Hematopoietic multipotent progenitor cell treated with erythropoietin and hydrocortisone succinate and interleukin-3 and kit ligand, for 17 days (in vitro differentiated cells): Measurements from ENCODE around the gene LY6G6F.

Experiments used
- DNase-seq: peaks from one replicate; pipeline ENCODE4 v3.0.0-alpha.2; 2015; ENCODE audit warnings: low spot score

Gene LY6G6F

GRCh38 chr6:31676904-31677303 is 29.8 kb upstream of the LY6G6F start:
- no peak for DNase-seq

GRCh38 chr6:31677955-31678354 is 28.7 kb upstream of the LY6G6F start:
- no peak for DNase-seq

- DNase-seq = peak; percentile 80
Measured at GRCh38 chr6:31680226-31681134, 26.2 kb upstream of the LY6G6F start, which contains the start of gene LY6G5C. TSS of gene LY6G5C (minus strand) at chr6:31681067. CDS start at chr6:31680373, 694 bp downstream.

DNA sequence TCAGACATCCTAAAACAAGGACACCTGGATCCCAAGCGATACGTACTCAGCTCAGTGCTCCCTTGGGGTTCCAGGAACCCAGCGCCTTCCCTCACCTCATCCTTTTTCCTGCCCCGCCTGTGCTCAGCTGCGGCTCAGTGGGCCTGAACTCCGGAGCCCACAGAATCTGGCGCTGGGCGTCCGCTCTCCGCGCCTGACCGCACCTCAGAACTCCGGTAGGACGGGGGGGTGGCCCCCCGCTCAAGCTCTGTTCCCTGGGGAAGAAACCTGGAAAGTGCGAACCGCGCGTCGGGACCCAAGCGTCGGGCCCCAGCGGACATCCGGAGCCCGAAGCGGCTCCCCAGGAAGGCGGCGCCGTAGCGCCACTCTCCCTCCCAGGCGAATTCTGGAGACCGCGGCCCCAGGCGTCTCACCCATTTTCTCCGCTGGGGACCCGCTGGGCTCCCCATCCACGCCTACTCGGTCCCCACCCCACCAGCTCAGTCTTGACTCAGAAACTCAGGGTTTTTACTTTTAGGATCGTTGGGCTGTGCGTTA is 25.5 kb upstream of the LY6G6F start:
- no peak for DNase-seq

DNA sequence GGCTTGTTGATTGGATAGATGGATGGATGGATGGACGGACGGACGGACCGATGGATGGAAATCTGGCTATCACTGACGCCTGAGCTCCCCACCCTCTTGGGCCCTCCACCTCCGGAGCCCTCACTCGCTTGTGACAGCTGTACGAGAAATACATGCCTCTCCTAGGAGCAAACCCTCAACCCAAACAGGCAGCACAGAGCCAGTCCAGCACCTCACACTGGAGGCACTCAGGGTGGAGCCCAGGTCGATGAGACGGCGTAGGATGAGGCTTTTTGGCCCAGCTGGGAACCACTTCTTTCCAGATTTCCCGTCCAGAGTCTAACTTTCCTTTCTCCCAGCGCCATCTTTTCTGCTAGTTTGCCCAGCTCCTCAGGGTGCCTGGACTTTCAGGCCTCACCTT is 23.1 kb upstream of the LY6G6F start:
- DNase-seq = no peak

DNA sequence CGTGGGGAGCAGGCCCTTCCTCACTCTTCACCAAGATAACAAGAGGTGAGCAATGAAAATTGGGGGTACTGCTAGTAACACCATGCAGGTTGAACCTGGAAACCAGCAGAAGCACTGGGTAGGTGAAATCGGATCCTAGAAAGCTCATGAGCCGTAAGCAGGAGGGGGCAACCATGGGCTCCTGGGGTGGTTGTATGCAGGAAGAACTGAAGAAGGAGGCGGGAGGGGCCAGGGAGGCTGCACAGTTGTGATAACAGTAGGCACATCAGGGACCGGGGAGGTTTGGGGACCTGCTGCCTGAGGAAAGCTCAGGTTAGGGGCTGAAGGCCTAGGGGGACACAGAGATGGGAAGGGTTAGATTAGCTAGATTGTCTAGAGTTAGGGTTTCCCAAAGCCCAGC is 20.2 kb upstream of the LY6G6F start:
- DNase-seq = peak; percentile 31

DNA sequence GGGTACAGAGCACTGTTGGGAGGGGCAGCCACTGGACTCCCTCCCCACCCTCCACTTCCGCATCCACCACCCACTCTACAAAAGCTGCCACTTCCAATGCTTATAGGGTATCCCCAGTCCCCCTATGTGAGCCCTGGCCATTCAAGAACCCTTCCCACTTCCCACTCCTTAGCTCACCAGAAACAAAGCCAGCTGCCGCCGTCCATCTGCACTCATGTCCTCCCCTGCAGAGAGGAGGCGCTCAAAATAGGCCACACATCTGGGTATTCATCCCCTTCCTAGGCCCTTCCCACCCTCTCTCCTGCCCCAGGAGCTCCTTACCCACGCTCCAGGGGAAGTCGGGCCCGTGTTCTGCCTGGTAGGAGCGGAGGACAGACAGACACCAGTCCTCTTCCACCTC is 19.3 kb upstream of the LY6G6F start:
- DNase-seq = no peak

DNA sequence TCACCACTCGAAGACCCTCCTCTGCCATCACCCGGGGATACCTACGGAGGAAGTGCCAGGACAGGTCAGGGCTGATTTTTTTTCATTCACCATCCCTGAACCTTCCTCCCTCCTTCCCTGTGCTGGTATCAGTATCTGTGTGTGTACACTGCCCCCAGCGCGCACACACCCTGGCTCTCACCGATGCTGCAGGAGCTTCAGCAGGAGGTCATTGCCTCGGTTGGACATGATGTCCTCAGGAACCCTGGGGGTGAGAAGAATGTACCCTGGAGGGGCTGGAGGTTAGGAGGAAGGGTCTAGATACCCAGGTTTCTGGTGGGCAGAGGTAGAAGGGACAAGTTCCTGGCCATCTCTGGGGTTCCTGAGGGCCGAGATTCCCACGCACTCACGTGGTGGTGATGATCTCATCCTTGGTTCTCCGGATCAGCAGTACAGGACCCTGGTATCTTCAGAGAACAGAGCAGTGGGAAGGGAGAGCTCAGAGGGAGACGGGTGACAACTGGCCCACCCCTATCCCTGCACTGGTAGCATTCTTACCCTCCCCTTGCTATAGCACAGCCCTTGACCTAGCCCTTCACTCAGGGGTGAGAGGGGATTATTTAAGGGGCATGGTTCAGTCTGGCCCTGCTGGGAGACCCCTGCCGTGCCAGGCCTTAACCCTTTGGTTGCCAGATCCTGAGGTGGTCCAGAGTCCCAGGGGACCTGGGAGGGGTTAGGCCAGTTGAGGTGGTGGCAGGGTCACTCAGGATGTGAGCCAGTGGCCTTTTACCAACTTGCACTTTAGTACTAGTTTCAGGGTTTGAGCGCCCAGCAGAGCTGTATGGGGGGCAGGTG is 18.6 kb upstream of the LY6G6F start:
- no peak for DNase-seq

- DNase-seq = peak; percentile 23
Measured at GRCh38 chr6:31689249-31690110, 17.2 kb upstream of the LY6G6F start.

- DNase-seq = peak; percentile 27
Measured at GRCh38 chr6:31690231-31691077, 16.2 kb upstream of the LY6G6F start.

GRCh38 chr6:31691078-31691463 is 15.6 kb upstream of the LY6G6F start:
- DNase-seq = no peak

GRCh38 chr6:31691564-31692108 is 15.0 kb upstream of the LY6G6F start:
- no peak for DNase-seq

- DNase-seq = no peak
Measured at GRCh38 chr6:31692353-31692752, 14.3 kb upstream of the LY6G6F start.

GRCh38 chr6:31692886-31693285 is 13.8 kb upstream of the LY6G6F start:
- no peak for DNase-seq

DNA sequence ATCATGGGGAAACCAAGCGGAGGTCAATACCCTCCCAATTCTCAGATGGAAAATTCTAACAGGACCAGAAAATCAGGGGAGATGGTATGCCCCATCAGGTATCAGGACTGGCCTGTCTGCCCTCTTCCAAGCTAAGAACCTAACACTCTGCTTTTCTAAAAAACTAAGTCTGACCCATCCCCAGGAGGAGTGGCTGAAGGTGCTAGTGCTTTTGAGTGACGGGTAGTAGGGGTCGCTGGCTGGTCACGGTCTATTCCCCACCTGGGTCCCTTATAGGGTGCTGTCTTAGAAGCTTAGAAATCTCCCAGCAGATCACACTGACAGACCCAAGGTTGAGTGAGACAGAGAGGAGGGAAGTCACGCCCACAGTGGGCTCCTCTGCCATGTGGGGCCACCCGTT is 13.1 kb upstream of the LY6G6F start:
- DNase-seq = no peak

GRCh38 chr6:31697555-31697954 is 9.1 kb upstream of the LY6G6F start:
- DNase-seq = no peak

DNA sequence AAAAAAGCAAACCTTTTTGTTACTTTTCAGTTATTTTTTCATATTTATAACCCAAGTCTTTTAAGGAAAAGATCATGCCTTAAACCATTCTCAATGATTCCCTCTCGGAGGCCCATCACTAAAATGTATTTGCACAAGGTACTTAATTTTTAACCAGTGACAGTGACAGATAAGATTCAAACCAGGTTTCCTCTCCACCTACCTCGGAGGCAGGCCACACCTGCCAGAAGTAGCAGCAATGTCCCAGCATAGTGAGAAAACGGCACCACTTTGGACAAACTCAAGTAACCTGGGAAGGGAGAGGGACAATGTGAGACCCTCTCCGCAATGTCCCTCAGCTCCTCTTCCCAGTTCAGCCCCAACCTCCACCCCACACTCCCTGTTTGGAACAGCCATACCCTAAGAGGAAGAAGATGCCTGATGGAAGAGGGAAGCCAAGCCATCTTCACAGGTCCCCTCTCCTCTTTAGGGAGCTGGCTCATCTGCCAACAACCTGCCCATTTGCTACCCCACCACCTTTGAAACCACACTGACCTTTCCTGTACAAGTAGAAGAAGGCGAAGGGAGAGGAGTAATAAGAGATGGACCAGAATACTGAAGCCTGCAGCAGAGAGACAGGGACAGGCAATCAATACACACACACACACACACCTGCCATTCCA is 5.8 kb upstream of the LY6G6F start:
- no peak for DNase-seq

- peak; percentile 73 for DNase-seq
Measured at GRCh38 chr6:31701666-31702404, 4.8 kb upstream of the LY6G6F start.

- no peak for DNase-seq
Measured at GRCh38 chr6:31702405-31702818, 4.3 kb upstream of the LY6G6F start.
